Fibroblast of pulmonary artery (primary cell): ENCODE results near the gene MPL.

Experiments
- DNase-seq: peaks from one replicate; pipeline ENCODE4 v3.0.0-alpha.2; 2010; ENCODE audit warnings: low read depth
- H3K4me3 ChIP-seq: replicated peaks from 2 replicates; pipeline ENCODE4 v1.5.1; 2011; ENCODE audit warnings: low read depth, mild to moderate bottlenecking, control low read depth, low read length, moderate library complexity
- TF ChIP-seq, protein P1 (sequence below): IDR thresholded peaks from 2 replicates; pipeline ENCODE4 v1.5.1; 2011; ENCODE audit warnings: mild to moderate bottlenecking, control low read depth, low read length, inconsistent platforms; ENCODE audit errors: missing control alignments

The MPL gene

DNA sequence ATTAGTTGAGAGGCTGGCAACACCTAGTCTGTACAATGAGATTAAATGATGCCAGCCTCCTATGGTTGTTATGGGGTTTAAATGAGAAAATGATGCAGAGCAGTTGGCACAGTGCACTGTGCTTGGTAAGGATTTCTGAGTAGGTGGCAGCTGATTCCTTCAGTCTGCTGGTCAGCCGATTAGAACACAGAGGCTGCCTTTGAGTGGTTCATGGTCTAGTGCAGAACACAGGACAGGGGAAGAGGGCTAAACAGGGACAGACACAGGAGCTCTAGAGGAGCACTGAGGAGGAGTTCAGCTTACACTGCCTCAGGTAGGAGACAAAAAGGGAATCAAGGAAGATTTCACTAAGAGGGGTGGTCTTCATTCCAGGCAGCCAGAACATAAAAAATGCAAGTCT is 35.4 kb upstream of the MPL start:
- TF ChIP-seq, protein P1, sequence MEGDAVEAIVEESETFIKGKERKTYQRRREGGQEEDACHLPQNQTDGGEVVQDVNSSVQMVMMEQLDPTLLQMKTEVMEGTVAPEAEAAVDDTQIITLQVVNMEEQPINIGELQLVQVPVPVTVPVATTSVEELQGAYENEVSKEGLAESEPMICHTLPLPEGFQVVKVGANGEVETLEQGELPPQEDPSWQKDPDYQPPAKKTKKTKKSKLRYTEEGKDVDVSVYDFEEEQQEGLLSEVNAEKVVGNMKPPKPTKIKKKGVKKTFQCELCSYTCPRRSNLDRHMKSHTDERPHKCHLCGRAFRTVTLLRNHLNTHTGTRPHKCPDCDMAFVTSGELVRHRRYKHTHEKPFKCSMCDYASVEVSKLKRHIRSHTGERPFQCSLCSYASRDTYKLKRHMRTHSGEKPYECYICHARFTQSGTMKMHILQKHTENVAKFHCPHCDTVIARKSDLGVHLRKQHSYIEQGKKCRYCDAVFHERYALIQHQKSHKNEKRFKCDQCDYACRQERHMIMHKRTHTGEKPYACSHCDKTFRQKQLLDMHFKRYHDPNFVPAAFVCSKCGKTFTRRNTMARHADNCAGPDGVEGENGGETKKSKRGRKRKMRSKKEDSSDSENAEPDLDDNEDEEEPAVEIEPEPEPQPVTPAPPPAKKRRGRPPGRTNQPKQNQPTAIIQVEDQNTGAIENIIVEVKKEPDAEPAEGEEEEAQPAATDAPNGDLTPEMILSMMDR = no peak
- no peak for DNase-seq
- no peak overlapping the region for H3K4me3 ChIP-seq

DNA sequence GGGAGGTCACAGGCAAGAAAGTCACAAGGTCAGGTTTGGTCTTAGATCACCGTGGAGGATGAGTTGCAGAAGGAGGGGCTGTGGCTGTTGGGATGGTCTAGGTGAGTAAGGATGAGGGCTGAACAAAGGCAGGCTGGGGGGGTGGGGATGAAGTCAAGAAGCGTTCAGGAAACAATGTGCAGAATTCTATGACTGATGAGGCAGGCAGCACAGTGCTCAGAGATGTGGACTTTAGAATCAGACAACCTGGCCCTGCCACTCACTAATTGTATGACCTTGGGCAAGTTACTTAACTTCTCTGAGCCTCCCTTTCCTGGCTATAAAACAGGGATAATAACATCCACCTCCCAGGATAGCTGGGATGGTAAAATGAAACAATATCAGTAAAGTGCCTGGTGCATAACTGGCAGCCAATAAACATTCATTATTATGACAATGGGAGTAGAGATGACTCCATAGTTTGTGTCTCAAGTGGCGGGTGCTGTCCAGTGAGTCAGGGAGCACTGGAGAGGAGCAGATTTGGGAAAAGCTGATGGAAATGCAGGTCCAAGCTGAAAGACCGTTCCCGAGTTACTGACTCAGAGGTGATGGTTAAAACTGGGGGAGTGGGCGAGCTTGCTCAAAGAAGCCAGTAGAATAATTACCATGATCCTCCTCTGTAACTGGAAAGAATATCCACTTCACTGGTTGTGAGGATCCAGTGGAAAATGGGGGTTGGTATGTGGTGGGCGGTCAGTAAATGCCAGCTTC is 34.7 kb upstream of the MPL start:
- no peak overlapping the region for H3K4me3 ChIP-seq
- DNase-seq = no peak
- TF ChIP-seq, protein P1 = no peak

DNA sequence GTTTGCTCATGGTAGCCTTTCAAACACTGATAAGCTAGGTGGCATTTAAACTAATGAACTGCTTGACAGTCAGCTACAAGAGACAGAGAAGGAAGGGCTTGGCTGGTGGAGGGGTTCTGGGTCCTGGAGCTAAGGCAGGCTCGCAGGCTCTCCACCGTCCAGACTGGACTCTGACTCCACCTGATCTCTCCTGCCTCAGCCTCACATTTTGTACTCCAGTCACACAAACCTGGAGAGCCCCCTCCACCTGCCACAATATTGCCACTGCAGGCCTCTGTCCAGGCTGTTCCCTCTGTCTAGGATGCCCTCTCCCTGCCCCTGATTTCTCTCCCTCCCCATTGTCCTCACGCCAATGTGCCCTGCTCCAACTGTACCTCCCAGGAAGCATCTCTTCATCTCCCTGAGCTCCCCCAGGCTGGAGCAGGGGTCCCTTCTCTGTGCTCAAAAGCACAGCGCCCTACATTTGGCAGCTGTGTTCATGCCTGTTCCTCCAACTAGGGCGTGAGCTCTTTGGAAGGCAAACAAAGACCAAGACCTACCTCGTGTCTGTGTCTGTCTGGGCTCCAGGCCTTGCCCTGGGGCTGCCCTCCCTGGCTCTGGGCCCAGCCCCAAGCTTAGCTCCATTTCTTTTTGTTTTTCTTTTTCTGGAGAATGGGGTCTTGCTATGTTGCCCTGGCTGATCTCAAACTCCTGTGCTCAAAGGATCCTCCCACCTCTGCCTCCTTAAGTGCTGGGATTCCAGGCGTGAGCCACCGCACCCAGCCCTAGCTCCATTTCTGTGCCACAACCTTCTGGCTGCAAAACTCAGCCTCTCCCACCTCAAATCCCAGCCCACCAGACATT is 33.9 kb upstream of the MPL start:
- no peak for DNase-seq
- no peak overlapping the region for H3K4me3 ChIP-seq
- TF ChIP-seq, protein P1 = no peak

- DNase-seq = no peak
- no peak overlapping the region for H3K4me3 ChIP-seq
- TF ChIP-seq, protein P1 = no peak
Measured at GRCh38 chr1:43304314-43304681, 33.3 kb upstream of the MPL start.

DNA sequence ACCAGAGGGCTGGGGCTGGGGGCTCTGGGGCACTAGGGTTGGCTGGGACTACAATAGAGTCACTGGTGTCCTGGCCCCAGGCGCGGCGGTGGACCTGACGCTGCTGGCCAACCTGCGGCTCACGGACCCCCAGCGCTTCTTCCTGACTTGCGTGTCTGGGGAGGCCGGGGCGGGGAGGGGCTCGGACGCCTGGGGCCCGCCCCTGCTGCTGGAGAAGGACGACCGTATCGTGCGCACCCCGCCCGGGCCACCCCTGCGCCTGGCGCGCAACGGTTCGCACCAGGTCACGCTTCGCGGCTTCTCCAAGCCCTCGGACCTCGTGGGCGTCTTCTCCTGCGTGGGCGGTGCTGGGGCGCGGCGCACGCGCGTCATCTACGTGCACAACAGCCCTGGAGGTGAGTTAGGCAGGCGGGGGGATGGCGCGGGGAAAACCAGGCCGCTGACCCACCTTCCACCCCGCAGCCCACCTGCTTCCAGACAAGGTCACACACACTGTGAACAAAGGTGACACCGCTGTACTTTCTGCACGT is 32.8 kb upstream of the MPL start:
- TF ChIP-seq, protein P1 = no peak
- no peak overlapping the region for H3K4me3 ChIP-seq
- no peak for DNase-seq

- TF ChIP-seq, protein P1 = no peak
- DNase-seq = no peak
- no peak overlapping the region for H3K4me3 ChIP-seq
Measured at GRCh38 chr1:43305461-43305860, 32.2 kb upstream of the MPL start.
